IPS-20b (cell line): ENCODE data around the gene TMEM138.
"Not testable (repeated sequence)": the region's sequence is repeated elsewhere in the genome, so short reads cannot be mapped to it uniquely, and the experiment has no call there.

Source experiments
- H3K27ac ChIP-seq: one replicate; pipeline ENCODE4 v1.5.1; 2013; ENCODE audit warnings: low read length
- H3K27me3 ChIP-seq: 2 replicates; pipeline ENCODE4 v1.6.1; 2013; ENCODE audit warnings: mild to moderate bottlenecking, low read length, inconsistent platforms; ENCODE audit not compliant: insufficient read depth
- H3K36me3 ChIP-seq: 2 replicates; pipeline ENCODE4 v1.6.1; 2013; ENCODE audit warnings: low read depth, mild to moderate bottlenecking, inconsistent platforms, low read length, moderate library complexity; ENCODE audit not compliant: insufficient read depth
- H3K4me1 ChIP-seq: 2 replicates; pipeline ENCODE4 v1.6.1; 2013; ENCODE audit warnings: mild to moderate bottlenecking, control low read depth, inconsistent platforms, low read length, moderate library complexity; ENCODE audit not compliant: insufficient read depth
- H3K4me3 ChIP-seq: 2 replicates; pipeline ENCODE4 v1.5.1; 2013; ENCODE audit warnings: mild to moderate bottlenecking, low read length, inconsistent platforms
- H3K9ac ChIP-seq: 2 replicates; pipeline ENCODE4 v1.6.1; 2013; ENCODE audit warnings: low read depth, mild to moderate bottlenecking, inconsistent platforms, low read length, moderate library complexity
- H3K9me3 ChIP-seq: 2 replicates; pipeline ENCODE4 v1.6.1; 2013; ENCODE audit warnings: mild to moderate bottlenecking, low read depth, low read length, inconsistent platforms; ENCODE audit not compliant: insufficient read depth

Gene TMEM138

GRCh38 chr11:61372659-61373420 lies 10.7 kb downstream of the TMEM138 start:
- Histone ChIP-seq H3K4me3 (no peak overlapping the region), H3K27ac (no peak overlapping the region), H3K9me3 (peaks cover 31% of the 10 kb centered on the region), H3K9ac (no peak overlapping the region), H3K36me3 (peaks cover 57% of the 10 kb centered on the region), H3K27me3 (no peaks in the 10 kb centered on the region), H3K4me1 (no peaks in the 10 kb centered on the region)

GRCh38 chr11:61375761-61376108 lies 13.6 kb downstream of the TMEM138 start:
- Histone ChIP-seq H3K9me3 (peaks cover 31% of the 10 kb centered on the region), H3K36me3 (peaks cover 29% of the 10 kb centered on the region), H3K27me3 (no peaks in the 10 kb centered on the region), H3K4me3 (no peak overlapping the region), H3K9ac (no peak overlapping the region), H3K27ac (no peak overlapping the region), H3K4me1 (no peaks in the 10 kb centered on the region)

- Histone ChIP-seq H3K27ac (no peak overlapping the region), H3K27me3 (no peaks in the 10 kb centered on the region), H3K9ac (no peak overlapping the region), H3K9me3 (peaks cover 20% of the 10 kb centered on the region), H3K4me1 (no peaks in the 10 kb centered on the region), H3K4me3 (no peak overlapping the region), H3K36me3 (peaks cover 25% of the 10 kb centered on the region)
These were observed 15.4 kb downstream of the TMEM138 start for GRCh38 chr11:61377461-61378160.

- Histone ChIP-seq H3K9ac (no peak overlapping the region), H3K4me3 (no peak overlapping the region), H3K27ac (no peak overlapping the region)
These were observed 16.6 kb downstream of the TMEM138 start for GRCh38 chr11:61378713-61379313.

GRCh38 chr11:61380884-61381283 lies 18.7 kb downstream of the TMEM138 start:
- Histone ChIP-seq H3K4me3 (no peak overlapping the region), H3K36me3 (peaks cover 2% of the 10 kb centered on the region; the same call in 1 of the 2 replicates), H3K9me3 (no peaks in the 10 kb centered on the region), H3K9ac (no peak overlapping the region), H3K27ac (no peak overlapping the region), H3K27me3 (no peaks in the 10 kb centered on the region), H3K4me1 (no peaks in the 10 kb centered on the region)

More at GRCh38 chr11:61378713-61379313, 16.6 kb downstream of the TMEM138 start:
- Histone ChIP-seq H3K9me3 (peaks cover 11% of the 10 kb centered on the region), H3K27me3 (no peaks in the 10 kb centered on the region), H3K36me3 (peaks cover 17% of the 10 kb centered on the region), H3K4me1 (no peaks in the 10 kb centered on the region)

- H3K4me1 ChIP-seq, H3K4me3 ChIP-seq, H3K27ac ChIP-seq, H3K27me3 ChIP-seq, H3K9me3 ChIP-seq, H3K36me3 ChIP-seq, H3K9ac ChIP-seq: not testable (repeated sequence)
These were observed 21.7 kb downstream of the TMEM138 start for GRCh38 chr11:61383859-61384258.

- H3K9ac ChIP-seq = no peak overlapping the region
- no peaks in the 10 kb centered on the region for H3K27me3 ChIP-seq
- H3K4me1 ChIP-seq = no peaks in the 10 kb centered on the region
- no peak overlapping the region for H3K27ac ChIP-seq
- H3K36me3 ChIP-seq = no peaks in the 10 kb centered on the region
- no peak overlapping the region for H3K4me3 ChIP-seq
- H3K9me3 ChIP-seq = no peaks in the 10 kb centered on the region
These were observed 22.4 kb downstream of the TMEM138 start for GRCh38 chr11:61384271-61385242.

- no peak overlapping the region for H3K4me3 ChIP-seq
- no peak overlapping the region for H3K9ac ChIP-seq
- no peak overlapping the region for H3K27ac ChIP-seq
- no peaks in the 10 kb centered on the region for H3K4me1 ChIP-seq
- H3K27me3 ChIP-seq = no peaks in the 10 kb centered on the region
- H3K9me3 ChIP-seq = no peaks in the 10 kb centered on the region
- H3K36me3 ChIP-seq = peaks cover 10% of the 10 kb centered on the region
These were observed 28.0 kb downstream of the TMEM138 start for GRCh38 chr11:61390161-61390560.

GRCh38 chr11:61392981-61393595 lies 30.9 kb downstream of the TMEM138 start:
- H3K4me1 ChIP-seq = no peaks in the 10 kb centered on the region
- peak overlapping the region; percentile 87 for H3K9ac ChIP-seq
- peaks cover 26% of the 10 kb centered on the region for H3K36me3 ChIP-seq
- no peak overlapping the region for H3K27ac ChIP-seq
- no peaks in the 10 kb centered on the region for H3K27me3 ChIP-seq
- H3K4me3 ChIP-seq = peak overlapping the region; percentile 85
- no peaks in the 10 kb centered on the region for H3K9me3 ChIP-seq

GRCh38 chr11:61401173-61401572 lies 39.0 kb downstream of the TMEM138 start:
- no peaks in the 10 kb centered on the region for H3K4me1 ChIP-seq
- H3K9ac ChIP-seq = no peak overlapping the region
- no peaks in the 10 kb centered on the region for H3K9me3 ChIP-seq
- no peak overlapping the region for H3K4me3 ChIP-seq
- H3K36me3 ChIP-seq = peaks cover 57% of the 10 kb centered on the region
- H3K27me3 ChIP-seq = no peaks in the 10 kb centered on the region
- H3K27ac ChIP-seq = no peak overlapping the region

GRCh38 chr11:61401573-61401972 lies 39.4 kb downstream of the TMEM138 start:
- Histone ChIP-seq H3K9me3 (no peaks in the 10 kb centered on the region), H3K27ac (no peak overlapping the region), H3K4me1 (no peaks in the 10 kb centered on the region), H3K27me3 (no peaks in the 10 kb centered on the region), H3K36me3 (peaks cover 61% of the 10 kb centered on the region), H3K4me3 (no peak overlapping the region), H3K9ac (no peak overlapping the region)
